ENCODE data around the gene FASN.

Gene FASN

DNA sequence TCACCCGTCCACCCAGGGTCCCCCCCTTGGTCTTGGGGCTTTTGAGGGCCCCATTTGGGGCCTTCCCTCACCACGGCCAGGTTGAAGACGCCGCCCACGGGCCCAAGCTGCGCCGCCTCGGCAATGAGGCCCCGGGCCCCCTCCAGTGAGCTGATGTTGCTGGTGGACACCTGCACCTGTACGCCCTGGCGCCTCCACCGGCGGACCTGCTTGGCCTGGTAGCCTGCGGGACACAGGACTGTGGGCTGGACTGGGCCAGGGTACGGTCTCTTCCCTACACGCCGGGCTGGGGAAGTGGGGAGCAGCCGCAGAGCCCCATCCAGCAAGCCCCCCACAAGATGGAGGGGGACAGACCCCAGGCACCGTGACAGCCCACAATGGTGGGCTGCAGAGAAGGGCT lies 15.6 kb downstream of the FASN start:
- no peak for TF ChIP-seq EZH2phosphoT487 (IDR thresholded peaks at IDR 0.05; ENCODE audit: low read depth)
- TF ChIP-seq, protein P1, sequence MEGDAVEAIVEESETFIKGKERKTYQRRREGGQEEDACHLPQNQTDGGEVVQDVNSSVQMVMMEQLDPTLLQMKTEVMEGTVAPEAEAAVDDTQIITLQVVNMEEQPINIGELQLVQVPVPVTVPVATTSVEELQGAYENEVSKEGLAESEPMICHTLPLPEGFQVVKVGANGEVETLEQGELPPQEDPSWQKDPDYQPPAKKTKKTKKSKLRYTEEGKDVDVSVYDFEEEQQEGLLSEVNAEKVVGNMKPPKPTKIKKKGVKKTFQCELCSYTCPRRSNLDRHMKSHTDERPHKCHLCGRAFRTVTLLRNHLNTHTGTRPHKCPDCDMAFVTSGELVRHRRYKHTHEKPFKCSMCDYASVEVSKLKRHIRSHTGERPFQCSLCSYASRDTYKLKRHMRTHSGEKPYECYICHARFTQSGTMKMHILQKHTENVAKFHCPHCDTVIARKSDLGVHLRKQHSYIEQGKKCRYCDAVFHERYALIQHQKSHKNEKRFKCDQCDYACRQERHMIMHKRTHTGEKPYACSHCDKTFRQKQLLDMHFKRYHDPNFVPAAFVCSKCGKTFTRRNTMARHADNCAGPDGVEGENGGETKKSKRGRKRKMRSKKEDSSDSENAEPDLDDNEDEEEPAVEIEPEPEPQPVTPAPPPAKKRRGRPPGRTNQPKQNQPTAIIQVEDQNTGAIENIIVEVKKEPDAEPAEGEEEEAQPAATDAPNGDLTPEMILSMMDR (IDR thresholded peaks at IDR 0.05; ENCODE audit: low read depth, low read length) = no peak
- no peak overlapping the region for H3K27ac ChIP-seq (ENCODE audit: low read length)
- no peak overlapping the region for H3K4me3 ChIP-seq (ENCODE audit: low read length)
- no peaks in the 10 kb centered on the region for H3K27me3 ChIP-seq (ENCODE audit: low read depth, low read length)
- no peaks in the 10 kb centered on the region for H3K9me3 ChIP-seq (ENCODE audit: insufficient read depth, low read length)
- peaks cover 20% of the 10 kb centered on the region for H4K20me1 ChIP-seq (ENCODE audit: insufficient read depth, low read length)
- H2AFZ ChIP-seq (ENCODE audit: low read depth, low read length) = no peak overlapping the region
- no peak overlapping the region for H3K9ac ChIP-seq (ENCODE audit: low read length)
- H3K36me3 ChIP-seq (replicated peaks; ENCODE audit: low read depth, low read length) = peaks cover 67% of the 10 kb centered on the region
- no peaks in the 10 kb centered on the region for H3K79me2 ChIP-seq (ENCODE audit: low read length)
- no peak overlapping the region for H3K4me2 ChIP-seq (ENCODE audit: low read length)
- no peaks in the 10 kb centered on the region for H3K4me1 ChIP-seq (ENCODE audit: low read length)

DNA sequence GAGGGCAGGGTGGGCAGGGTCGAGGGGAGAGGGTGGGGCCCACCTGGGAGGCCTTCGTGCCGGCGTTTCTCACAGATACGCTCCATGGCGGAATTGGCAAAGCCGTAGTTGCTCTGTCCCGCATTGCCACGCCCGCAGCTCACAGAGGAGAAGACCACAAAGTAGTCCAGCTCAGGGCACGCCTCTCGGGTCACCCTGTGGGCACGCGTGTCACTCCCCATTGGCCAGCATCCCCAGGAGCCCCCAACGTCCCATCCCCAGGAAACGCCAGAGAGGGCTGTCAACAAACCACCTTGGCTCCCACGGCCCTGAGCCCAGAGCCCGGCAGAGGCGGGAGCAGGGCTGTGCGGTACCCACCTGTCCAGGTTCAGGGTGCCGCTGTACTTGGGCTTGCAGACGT lies 16.1 kb downstream of the FASN start:
- peaks cover 63% of the 10 kb centered on the region for H3K36me3 ChIP-seq (replicated peaks; ENCODE audit: low read depth, low read length)
- H3K27ac ChIP-seq (ENCODE audit: low read length) = no peak overlapping the region
- no peaks in the 10 kb centered on the region for H3K9me3 ChIP-seq (ENCODE audit: insufficient read depth, low read length)
- H3K4me3 ChIP-seq (ENCODE audit: low read length) = no peak overlapping the region
- H3K79me2 ChIP-seq (ENCODE audit: low read length) = no peaks in the 10 kb centered on the region
- peaks cover 20% of the 10 kb centered on the region for H4K20me1 ChIP-seq (ENCODE audit: insufficient read depth, low read length)
- no peak overlapping the region for H3K9ac ChIP-seq (ENCODE audit: low read length)
- TF ChIP-seq, protein P1 (IDR thresholded peaks at IDR 0.05; ENCODE audit: low read depth, low read length) = no peak
- TF ChIP-seq EZH2phosphoT487 (IDR thresholded peaks at IDR 0.05; ENCODE audit: low read depth) = no peak
- no peak overlapping the region for H3K4me2 ChIP-seq (ENCODE audit: low read length)
- no peaks in the 10 kb centered on the region for H3K27me3 ChIP-seq (ENCODE audit: low read depth, low read length)
- H3K4me1 ChIP-seq (ENCODE audit: low read length) = no peaks in the 10 kb centered on the region
- no peak overlapping the region for H2AFZ ChIP-seq (ENCODE audit: low read depth, low read length)

GRCh38 chr17:82081546-82081945 lies 16.5 kb downstream of the FASN start:
- Histone ChIP-seq H3K27me3 (ENCODE audit: low read depth, low read length) (no peaks in the 10 kb centered on the region), H3K79me2 (ENCODE audit: low read length) (no peaks in the 10 kb centered on the region), H3K4me2 (ENCODE audit: low read length) (no peak overlapping the region), H3K4me3 (ENCODE audit: low read length) (no peak overlapping the region), H3K27ac (ENCODE audit: low read length) (no peak overlapping the region), H3K9me3 (ENCODE audit: insufficient read depth, low read length) (no peaks in the 10 kb centered on the region), H3K36me3 (replicated peaks; ENCODE audit: low read depth, low read length) (peaks cover 63% of the 10 kb centered on the region), H3K9ac (ENCODE audit: low read length) (no peak overlapping the region), H3K4me1 (ENCODE audit: low read length) (no peaks in the 10 kb centered on the region), H4K20me1 (ENCODE audit: insufficient read depth, low read length) (peaks cover 21% of the 10 kb centered on the region), H2AFZ (ENCODE audit: low read depth, low read length) (no peak overlapping the region)
- TF ChIP-seq, protein P1 (IDR thresholded peaks at IDR 0.05; ENCODE audit: low read depth, low read length) = no peak
- TF ChIP-seq EZH2phosphoT487 (IDR thresholded peaks at IDR 0.05; ENCODE audit: low read depth) = no peak

DNA sequence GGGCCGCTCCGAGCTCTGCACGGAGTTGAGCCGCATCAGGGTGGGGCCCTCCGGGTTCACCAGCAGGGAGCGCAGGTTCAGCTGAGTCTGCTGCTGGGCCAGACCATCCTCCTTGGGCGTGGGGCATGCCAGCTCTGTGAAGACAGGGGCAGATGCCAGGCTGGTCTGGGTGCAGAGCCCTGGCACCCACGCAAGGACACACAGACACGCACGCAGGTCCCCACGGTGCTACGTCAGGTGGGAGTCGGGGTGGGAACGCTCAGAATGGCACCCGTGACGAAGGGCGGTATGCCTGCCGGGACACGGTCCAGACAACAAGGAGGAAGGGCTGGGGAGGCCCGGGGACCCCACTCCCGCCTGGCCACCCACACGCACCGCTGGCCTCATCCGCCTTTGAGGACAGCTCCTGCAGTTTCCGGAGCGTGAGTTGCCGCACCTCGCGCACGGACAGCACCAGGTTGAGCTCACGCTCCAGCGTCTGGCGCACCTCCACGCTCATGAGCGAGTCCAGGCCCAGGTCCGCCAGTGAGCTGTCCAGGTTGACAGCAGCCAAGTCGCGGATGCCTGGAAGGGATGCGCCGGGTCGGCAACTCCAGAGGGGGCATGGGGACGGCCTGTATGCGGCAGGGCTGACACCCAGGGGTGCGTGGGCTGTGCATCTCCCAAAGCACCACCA lies 17.1 kb downstream of the FASN start:
- Histone ChIP-seq H3K36me3 (replicated peaks; ENCODE audit: low read depth, low read length) (peaks cover 57% of the 10 kb centered on the region), H3K27me3 (ENCODE audit: low read depth, low read length) (no peaks in the 10 kb centered on the region), H3K4me3 (ENCODE audit: low read length) (no peak overlapping the region), H4K20me1 (ENCODE audit: insufficient read depth, low read length) (peaks cover 17% of the 10 kb centered on the region), H3K4me1 (ENCODE audit: low read length) (no peaks in the 10 kb centered on the region), H3K79me2 (ENCODE audit: low read length) (no peaks in the 10 kb centered on the region), H3K4me2 (ENCODE audit: low read length) (no peak overlapping the region), H3K9me3 (ENCODE audit: insufficient read depth, low read length) (no peaks in the 10 kb centered on the region), H2AFZ (ENCODE audit: low read depth, low read length) (no peak overlapping the region), H3K9ac (ENCODE audit: low read length) (no peak overlapping the region), H3K27ac (ENCODE audit: low read length) (no peak overlapping the region)
- no peak for TF ChIP-seq EZH2phosphoT487 (IDR thresholded peaks at IDR 0.05; ENCODE audit: low read depth)
- TF ChIP-seq, protein P1 (IDR thresholded peaks at IDR 0.05; ENCODE audit: low read depth, low read length) = no peak
